Tibial artery (tissue), 4 donors: ENCODE measurements around the gene CDK5.
"Not testable (repeated sequence)": the region's sequence is repeated elsewhere in the genome, so short reads cannot be mapped to it uniquely, and the experiment has no call there.

Experiments used
- DNase-seq, 2 donors: peaks; one replicate each; pipeline ENCODE4 v3.0.0-alpha.2; 2019
- H3K27ac ChIP-seq, 2 donors: fragments of 200-600 bp; sonication (generic) in 1 of 2; 1 replicate in 1 of 2; 2 replicates in 1 of 2; pipeline ENCODE4 v1.5.1; 2018 to 2019; ENCODE audit warnings: mild to moderate bottlenecking in 1 of 2
- H3K27me3 ChIP-seq, 2 donors: fragments of 200-600 bp; sonication (generic) in 1 of 2; one replicate each; pipeline versions ENCODE4 v1.5.1 to v1.6.0; 2016 to 2019
- H3K36me3 ChIP-seq, 3 donors: fragments of 200-600 bp; sonication (generic) in 2 of 3; one replicate each; pipeline ENCODE4 v1.5.1; 2016 to 2019; ENCODE audit warnings: mild to moderate bottlenecking in 2 of 3
- H3K4me1 ChIP-seq, 4 donors: fragments of 200-600 bp; sonication (generic) in 2 of 4; 1 replicate in 3 of 4; 2 replicates in 1 of 4; pipeline ENCODE4 v1.5.1; 2016 to 2019
- H3K4me3 ChIP-seq, 2 donors: fragments of 200-600 bp; sonication (generic) in 1 of 2; 1 replicate in 1 of 2; 2 replicates in 1 of 2; pipeline ENCODE4 v1.5.1; 2018 to 2019; ENCODE audit warnings: mild to moderate bottlenecking in 2 of 2
- H3K9me3 ChIP-seq, 3 donors: fragments of 200-600 bp; sonication (generic) in 1 of 3; one replicate each; pipeline ENCODE4 v1.5.1; 2016 to 2019
- intact Hi-C: fragments of 100-400 bp; cut with DNase I; formaldehyde crosslinking; loops from one replicate; pipeline ENCODE4 v1.15.0; 2023; ENCODE audit warnings: low total_unique reads
- TF ChIP-seq, protein P1 (sequence below), 2 experiments: fragments of 200-600 bp in 1 of 2; fragments of 450-650 bp in 1 of 2; IDR thresholded peaks; one replicate each; pipeline ENCODE4 v1.5.1; 2017 to 2019; ENCODE audit warnings: antibody characterized with exemption in 2 of 2, mild to moderate bottlenecking in 1 of 2, moderate library complexity in 1 of 2

The CDK5 gene

DNA sequence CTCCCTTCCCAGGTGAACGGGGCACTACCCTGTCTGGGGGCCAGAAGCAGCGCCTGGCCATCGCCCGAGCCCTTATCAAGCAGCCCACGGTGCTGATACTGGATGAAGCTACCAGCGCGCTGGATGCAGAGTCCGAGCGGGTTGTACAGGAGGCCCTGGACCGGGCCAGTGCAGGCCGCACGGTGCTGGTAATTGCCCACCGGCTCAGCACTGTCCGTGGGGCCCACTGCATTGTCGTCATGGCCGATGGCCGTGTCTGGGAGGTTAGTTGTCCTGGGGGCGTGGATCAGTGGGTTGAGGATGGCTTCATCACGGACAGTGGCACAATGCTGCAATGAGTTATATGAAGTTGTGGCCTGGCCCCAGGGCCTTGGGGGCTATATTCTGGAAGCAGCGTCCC is 13.7 kb downstream of the CDK5 start:
- Histone ChIP-seq H3K4me1 (peaks cover 0 to 13% (median 8%) of the 10 kb centered on the region in 4 donors), H3K27ac (no peak overlapping the region), H3K27me3 (peaks cover 0 to 1% of the 10 kb centered on the region in 2 donors), H3K36me3 (peaks cover 0 to 53% (median 10%) of the 10 kb centered on the region in 3 donors), H3K4me3 (no peak overlapping the region), H3K9me3 (no peaks in the 10 kb centered on the region)
- DNase-seq = no peak
- intact Hi-C loops = no loop called here
- TF ChIP-seq, protein P1, sequence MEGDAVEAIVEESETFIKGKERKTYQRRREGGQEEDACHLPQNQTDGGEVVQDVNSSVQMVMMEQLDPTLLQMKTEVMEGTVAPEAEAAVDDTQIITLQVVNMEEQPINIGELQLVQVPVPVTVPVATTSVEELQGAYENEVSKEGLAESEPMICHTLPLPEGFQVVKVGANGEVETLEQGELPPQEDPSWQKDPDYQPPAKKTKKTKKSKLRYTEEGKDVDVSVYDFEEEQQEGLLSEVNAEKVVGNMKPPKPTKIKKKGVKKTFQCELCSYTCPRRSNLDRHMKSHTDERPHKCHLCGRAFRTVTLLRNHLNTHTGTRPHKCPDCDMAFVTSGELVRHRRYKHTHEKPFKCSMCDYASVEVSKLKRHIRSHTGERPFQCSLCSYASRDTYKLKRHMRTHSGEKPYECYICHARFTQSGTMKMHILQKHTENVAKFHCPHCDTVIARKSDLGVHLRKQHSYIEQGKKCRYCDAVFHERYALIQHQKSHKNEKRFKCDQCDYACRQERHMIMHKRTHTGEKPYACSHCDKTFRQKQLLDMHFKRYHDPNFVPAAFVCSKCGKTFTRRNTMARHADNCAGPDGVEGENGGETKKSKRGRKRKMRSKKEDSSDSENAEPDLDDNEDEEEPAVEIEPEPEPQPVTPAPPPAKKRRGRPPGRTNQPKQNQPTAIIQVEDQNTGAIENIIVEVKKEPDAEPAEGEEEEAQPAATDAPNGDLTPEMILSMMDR (IDR thresholded peaks at IDR 0.05) = no peak

DNA sequence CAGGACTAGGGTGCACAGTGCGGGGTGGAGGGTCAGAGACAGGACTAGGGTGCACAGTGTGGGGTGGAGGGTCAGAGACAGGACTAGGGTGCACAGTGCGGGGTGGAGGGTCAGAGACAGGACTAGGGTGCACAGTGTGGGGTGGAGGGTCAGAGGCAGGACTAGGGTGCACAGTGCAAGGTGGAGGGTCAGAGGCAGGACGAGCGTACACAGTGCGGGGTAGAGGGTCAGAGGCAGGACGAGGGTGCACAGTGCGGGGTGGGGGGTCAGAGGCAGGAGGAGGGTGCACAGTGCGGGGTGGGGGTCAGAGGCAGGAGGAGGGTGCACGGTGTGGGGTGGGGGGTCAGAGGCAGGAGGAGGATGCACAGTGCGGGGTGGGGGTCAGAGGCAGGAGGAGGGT is 14.2 kb downstream of the CDK5 start:
- H3K27me3 ChIP-seq, intact Hi-C loops, H3K4me3 ChIP-seq, DNase-seq, H3K27ac ChIP-seq, H3K9me3 ChIP-seq: not testable (repeated sequence)
- peaks cover 0 to 18% (median 13%) of the 10 kb centered on the region in 4 donors for H3K4me1 ChIP-seq
- H3K36me3 ChIP-seq = peaks cover 0 to 53% (median 10%) of the 10 kb centered on the region in 3 donors

DNA sequence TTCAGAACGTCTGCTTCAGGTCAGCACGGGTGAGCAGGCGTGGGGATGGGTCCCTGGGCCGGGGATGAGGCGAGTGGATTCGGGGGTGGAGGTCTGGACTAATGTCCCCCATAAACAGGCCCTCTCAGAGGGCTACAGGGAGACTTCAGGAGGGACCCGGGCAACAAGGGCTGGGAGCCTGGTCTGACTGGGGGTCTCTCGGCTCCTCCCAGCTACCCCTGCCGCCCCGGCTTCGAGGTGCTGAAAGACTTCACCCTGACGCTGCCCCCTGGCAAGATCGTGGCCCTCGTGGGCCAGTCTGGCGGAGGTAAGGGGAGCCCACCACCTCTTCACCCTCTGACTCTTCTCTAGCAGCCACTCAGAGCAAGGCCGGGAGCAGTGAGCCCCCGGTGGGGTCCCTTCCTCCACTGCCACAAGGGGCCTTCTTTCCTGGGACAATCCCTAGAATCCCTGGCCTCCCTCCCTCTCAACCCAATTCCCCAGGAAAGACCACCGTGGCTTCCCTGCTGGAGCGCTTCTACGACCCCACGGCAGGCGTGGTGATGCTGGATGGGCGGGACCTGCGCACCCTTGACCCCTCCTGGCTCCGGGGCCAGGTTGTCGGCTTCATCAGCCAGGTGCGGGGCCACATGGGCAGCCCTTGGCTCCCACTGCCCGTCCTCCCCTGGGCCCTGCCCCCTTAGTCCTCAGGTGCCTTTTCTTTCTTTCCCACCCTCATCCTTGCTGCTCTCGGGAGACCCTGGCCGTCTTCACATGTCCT is 16.9 kb downstream of the CDK5 start:
- Histone ChIP-seq H3K4me3 (no peak overlapping the region), H3K9me3 (no peaks in the 10 kb centered on the region), H3K27ac (no peak overlapping the region), H3K4me1 (peaks cover 0 to 14% (median 11%) of the 10 kb centered on the region in 4 donors), H3K27me3 (no peaks in the 10 kb centered on the region), H3K36me3 (peaks cover under 1 to 67% (median 24%) of the 10 kb centered on the region in 3 donors)
- TF ChIP-seq, protein P1 (IDR thresholded peaks at IDR 0.05) = no peak
- DNase-seq = no peak
- intact Hi-C loops = no loop called here

DNA sequence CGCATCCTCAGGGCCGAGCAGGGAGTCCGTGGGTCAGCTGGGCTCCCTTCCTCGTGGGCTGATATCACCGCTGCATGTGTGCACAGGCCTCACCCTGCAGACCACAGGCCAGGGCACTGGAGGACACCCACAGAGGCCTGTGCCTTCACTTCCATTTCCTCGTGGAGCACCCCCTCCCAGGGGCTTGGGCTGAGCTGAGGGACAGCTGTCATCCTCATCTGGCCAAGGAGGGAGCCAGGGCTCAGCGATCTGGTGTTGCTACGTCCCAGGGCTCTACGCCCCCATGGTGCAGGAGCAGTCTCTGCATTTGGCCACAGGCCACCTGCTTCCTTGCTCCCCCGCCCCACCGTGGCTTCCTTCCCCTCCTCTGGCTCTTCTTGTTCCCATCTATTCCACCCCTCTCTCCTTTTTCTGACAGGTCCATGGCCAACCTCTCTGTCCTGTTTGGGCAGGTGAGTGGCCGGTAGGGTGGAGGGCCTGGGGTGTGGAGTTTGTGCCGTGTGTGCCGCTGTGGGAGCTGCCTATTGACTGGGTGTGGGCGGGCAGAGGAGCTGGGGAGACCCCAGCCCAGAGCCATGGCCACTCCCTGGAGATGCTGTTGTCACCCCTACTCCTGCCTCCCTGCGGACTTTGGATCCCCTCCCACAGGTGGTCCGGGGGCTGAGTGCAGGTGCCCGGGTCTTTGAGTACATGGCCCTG is 17.7 kb downstream of the CDK5 start:
- no peaks in the 10 kb centered on the region for H3K27me3 ChIP-seq
- H3K4me3 ChIP-seq = no peak overlapping the region
- TF ChIP-seq, protein P1 (IDR thresholded peaks at IDR 0.05) = no peak
- peaks cover 0 to 14% (median 11%) of the 10 kb centered on the region in 4 donors for H3K4me1 ChIP-seq
- no peaks in the 10 kb centered on the region for H3K9me3 ChIP-seq
- DNase-seq = no peak
- peak overlapping the region in 1 of 2 donors; percentile 61 for H3K27ac ChIP-seq
- peaks cover 8 to 67% (median 27%) of the 10 kb centered on the region in 3 donors for H3K36me3 ChIP-seq
- intact Hi-C loops = loop anchor here (5.0 kb wide), 1 partner anchor 72 kb away; no protein-coding TSS in a partner anchor

DNA sequence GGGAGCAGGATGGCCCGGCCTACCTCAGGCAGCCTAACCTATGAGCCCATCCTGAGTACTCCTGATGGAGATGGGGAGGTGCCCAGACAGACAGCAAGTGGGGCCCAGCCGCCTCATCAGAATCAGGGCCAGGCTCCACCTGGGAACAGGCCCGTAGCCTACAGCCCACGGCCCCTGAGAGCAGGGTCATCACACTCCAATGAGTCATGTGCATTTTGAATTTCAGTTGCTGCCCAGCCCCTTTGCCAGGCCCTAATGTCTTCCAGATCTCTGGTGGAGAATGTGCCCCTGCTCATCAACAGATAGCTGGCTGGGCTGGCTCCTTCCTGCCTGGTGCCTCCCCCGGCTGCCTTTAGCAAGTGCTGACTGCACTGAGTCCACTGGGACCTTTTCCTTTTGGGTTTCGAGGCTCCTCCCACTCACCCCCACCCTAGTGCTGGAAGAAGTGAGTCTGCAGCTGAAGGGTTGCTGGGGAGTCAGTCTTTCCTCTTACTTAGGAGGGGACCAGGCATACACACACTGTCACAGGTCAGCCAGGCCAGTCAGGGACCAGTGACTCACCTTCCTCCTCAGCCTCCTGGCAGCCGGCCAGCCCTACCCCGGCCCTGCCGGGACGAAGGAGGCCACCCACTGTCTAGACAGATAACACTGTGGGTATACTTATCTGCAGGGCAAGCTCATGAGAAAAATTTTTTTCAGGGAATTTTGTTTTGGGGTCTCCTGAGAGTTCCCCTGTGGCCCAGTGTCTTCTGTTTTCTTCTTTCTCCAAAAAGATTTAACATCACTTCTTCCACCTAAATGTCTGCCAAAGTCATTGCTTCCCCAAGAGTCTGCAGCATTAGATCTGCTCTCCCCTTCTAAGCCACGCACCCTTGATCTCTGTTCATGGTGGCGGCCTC is 18.5 kb downstream of the CDK5 start:
- peak; percentile 74 to 80 for DNase-seq
- H3K27ac ChIP-seq = peak overlapping the region; percentile 52 to 61
- intact Hi-C loops = loop anchor here (5.0 kb wide), 1 partner anchor 73 kb away; no protein-coding TSS in a partner anchor

More for the DNA sequence above, 18.5 kb downstream of the CDK5 start:
- Histone ChIP-seq H3K4me1 (peaks cover 0 to 14% (median 11%) of the 10 kb centered on the region in 4 donors), H3K36me3 (peaks cover 12 to 67% (median 35%) of the 10 kb centered on the region in 3 donors), H3K4me3 (no peak overlapping the region), H3K27me3 (no peaks in the 10 kb centered on the region), H3K9me3 (no peaks in the 10 kb centered on the region)
- TF ChIP-seq, protein P1 (IDR thresholded peaks at IDR 0.05) = no peak
